ENCODE results near the gene FRAS1.

- TF ChIP-seq CTCF (IDR thresholded peaks at IDR 0.05; ENCODE audit: poor library complexity, severe bottlenecking) (no peak), POLR2AphosphoS5 (IDR thresholded peaks at IDR 0.05) (no peak), MXI1 (conservative IDR thresholded peaks at IDR 0.05; ENCODE audit: poor library complexity, severe bottlenecking) (no peak), SMC3 (conservative IDR thresholded peaks at IDR 0.05; ENCODE audit: poor library complexity) (no peak), TAF1 (IDR thresholded peaks at IDR 0.05; ENCODE audit: low read depth) (no peak), EZH2 (IDR thresholded peaks at IDR 0.05; ENCODE audit: borderline replicate concordance, insufficient read depth, low read length, poor library complexity, severe bottlenecking) (no peak), REST (IDR thresholded peaks at IDR 0.05; ENCODE audit: borderline replicate concordance) (no peak)
These were observed 37.7 kb upstream of the FRAS1 start for GRCh38 chr4:78019414-78019813.

All from neural cell (in vitro differentiated cells).